ENCODE results near the gene HEMK1. TPM values are rescaled to one million over a fixed set of nuclear protein-coding genes. Genes with fewer than 3 reads are reported as not detected.

Gene HEMK1
- total RNA-seq, 2 experiments from 2014 or later, result 12.4 to 14.6 TPM

- H3K27me3 Mint-ChIP-seq, result no peaks in the 10 kb centered on the region
- H3K27ac Mint-ChIP-seq, result peak overlapping the region; percentile 91
- no peak for DNase-seq
- no peaks in the 10 kb centered on the region for H3K36me3 Mint-ChIP-seq (ENCODE audit: low read depth)
- TF ChIP-seq, protein P1, sequence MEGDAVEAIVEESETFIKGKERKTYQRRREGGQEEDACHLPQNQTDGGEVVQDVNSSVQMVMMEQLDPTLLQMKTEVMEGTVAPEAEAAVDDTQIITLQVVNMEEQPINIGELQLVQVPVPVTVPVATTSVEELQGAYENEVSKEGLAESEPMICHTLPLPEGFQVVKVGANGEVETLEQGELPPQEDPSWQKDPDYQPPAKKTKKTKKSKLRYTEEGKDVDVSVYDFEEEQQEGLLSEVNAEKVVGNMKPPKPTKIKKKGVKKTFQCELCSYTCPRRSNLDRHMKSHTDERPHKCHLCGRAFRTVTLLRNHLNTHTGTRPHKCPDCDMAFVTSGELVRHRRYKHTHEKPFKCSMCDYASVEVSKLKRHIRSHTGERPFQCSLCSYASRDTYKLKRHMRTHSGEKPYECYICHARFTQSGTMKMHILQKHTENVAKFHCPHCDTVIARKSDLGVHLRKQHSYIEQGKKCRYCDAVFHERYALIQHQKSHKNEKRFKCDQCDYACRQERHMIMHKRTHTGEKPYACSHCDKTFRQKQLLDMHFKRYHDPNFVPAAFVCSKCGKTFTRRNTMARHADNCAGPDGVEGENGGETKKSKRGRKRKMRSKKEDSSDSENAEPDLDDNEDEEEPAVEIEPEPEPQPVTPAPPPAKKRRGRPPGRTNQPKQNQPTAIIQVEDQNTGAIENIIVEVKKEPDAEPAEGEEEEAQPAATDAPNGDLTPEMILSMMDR (IDR thresholded peaks at IDR 0.05), result no peak
- H3K4me1 Mint-ChIP-seq (ENCODE audit: low read depth), result peaks cover 63% of the 10 kb centered on the region
- H3K36me3 ChIP-seq (ENCODE audit: insufficient read depth, low read length), result no peaks in the 10 kb centered on the region
- peak overlapping the region; percentile 47 for H3K4me3 ChIP-seq (ENCODE audit: low read length)
- no peaks in the 10 kb centered on the region for H3K9me3 Mint-ChIP-seq
- H3K4me1 ChIP-seq (ENCODE audit: insufficient read depth, low read length), result peaks cover 87% of the 10 kb centered on the region
- ATAC-seq (ENCODE audit: poor library complexity), result peak; percentile 3
- ChIA-PET POLR2A (interaction anchor here (0.6 to 9.4 kb wide), 11 partner anchors 9 to 1104 kb away, joined by 3 to 86 read pairs (median 10); partner anchors contain the start of genes C3orf18, CISH, HEMK1 and MANF), CTCF (interaction anchor here (1.0 to 8.4 kb wide), 11 partner anchors 9 to 292 kb away, joined by 3 to 114 read pairs (median 5); partner anchors contain the start of genes CISH, HEMK1, HYAL3 and MAPKAPK3)
- peak overlapping the region; percentile 73 to 90 for H3K27ac ChIP-seq (ENCODE audit: low read depth in 1 of 2, low read length in 2 of 2)
- H3K27me3 ChIP-seq (ENCODE audit: control insufficient read depth in 1 of 2, insufficient read depth in 2 of 2, low read length in 2 of 2), result no peaks in the 10 kb centered on the region
- peak overlapping the region; percentile 39 for H3K4me3 Mint-ChIP-seq
- intact Hi-C loops (cut with DNase I, micrococcal nuclease), result loop anchor here in 1 of 2 experiments (1.0 to 2.0 kb wide), 2 partner anchors 18 to 21 kb away; no protein-coding TSS in a partner anchor
- H3K9me3 ChIP-seq (ENCODE audit: control insufficient read depth in 1 of 2, insufficient read depth in 1 of 2, low read length in 2 of 2), result no peaks in the 10 kb centered on the region
Observed at GRCh38 chr3:50591196-50591741, 21.9 kb downstream of the HEMK1 start.

- H3K4me1 ChIP-seq (ENCODE audit: insufficient read depth, low read length), result peaks cover 75% of the 10 kb centered on the region
- no peak for ATAC-seq (ENCODE audit: poor library complexity)
- ChIA-PET CTCF (interaction anchor here (1.2 to 8.4 kb wide), 5 partner anchors 9 to 24 kb away, joined by 5 to 114 read pairs (median 20); partner anchors contain the start of genes CISH, HEMK1 and MAPKAPK3), POLR2A (interaction anchor here (0.6 to 9.4 kb wide), 7 partner anchors 9 to 1955 kb away, joined by 3 to 86 read pairs (median 14); partner anchors contain the start of genes C3orf18, CISH, HEMK1 and MANF)
- no peaks in the 10 kb centered on the region for H3K9me3 ChIP-seq (ENCODE audit: control insufficient read depth in 1 of 2, insufficient read depth in 1 of 2, low read length in 2 of 2)
- no peaks in the 10 kb centered on the region for H3K36me3 ChIP-seq (ENCODE audit: insufficient read depth, low read length)
- H3K4me3 Mint-ChIP-seq, result no peak overlapping the region
- H3K4me3 ChIP-seq (ENCODE audit: low read length), result no peak overlapping the region
- H3K27ac Mint-ChIP-seq, result peak overlapping the region; percentile 79
- intact Hi-C loops (cut with DNase I, micrococcal nuclease), result loop anchor here in 1 of 2 experiments (2.0 kb wide), 1 partner anchor 18 kb away; the partner anchor contains the start of gene CISH
- no peaks in the 10 kb centered on the region for H3K9me3 Mint-ChIP-seq
- peaks cover 56% of the 10 kb centered on the region for H3K4me1 Mint-ChIP-seq (ENCODE audit: low read depth)
- TF ChIP-seq, protein P1 (IDR thresholded peaks at IDR 0.05), result no peak
- no peak for DNase-seq
- H3K36me3 Mint-ChIP-seq (ENCODE audit: low read depth), result no peaks in the 10 kb centered on the region
- peak overlapping the region; percentile 42 to 50 for H3K27ac ChIP-seq (ENCODE audit: low read depth in 1 of 2, low read length in 2 of 2)
- no peaks in the 10 kb centered on the region for H3K27me3 ChIP-seq (ENCODE audit: control insufficient read depth in 1 of 2, insufficient read depth in 2 of 2, low read length in 2 of 2)
- H3K27me3 Mint-ChIP-seq, result no peaks in the 10 kb centered on the region
Observed at GRCh38 chr3:50592568-50592967, 23.2 kb downstream of the HEMK1 start.

GRCh38 chr3:50594253-50594785, 25.0 kb downstream of the HEMK1 start:
- TF ChIP-seq, protein P1 (IDR thresholded peaks at IDR 0.05), result no peak
- ATAC-seq (ENCODE audit: poor library complexity), result no peak
- Mint-ChIP-seq H3K27me3 (no peaks in the 10 kb centered on the region), H3K36me3 (ENCODE audit: low read depth) (no peaks in the 10 kb centered on the region), H3K4me3 (no peak overlapping the region), H3K27ac (peak overlapping the region; percentile 79), H3K9me3 (no peaks in the 10 kb centered on the region), H3K4me1 (ENCODE audit: low read depth) (peaks cover 39% of the 10 kb centered on the region)
- no peaks in the 10 kb centered on the region for H3K9me3 ChIP-seq (ENCODE audit: control insufficient read depth in 1 of 2, insufficient read depth in 1 of 2, low read length in 2 of 2)
- DNase-seq, result no peak
- CTCF ChIA-PET, result interaction anchor here (0.8 to 8.4 kb wide), 4 partner anchors 13 to 25 kb away, joined by 3 to 114 read pairs (median 3); partner anchors contain the start of genes CISH and HEMK1
- peaks cover 68% of the 10 kb centered on the region for H3K4me1 ChIP-seq (ENCODE audit: insufficient read depth, low read length)
- H3K27me3 ChIP-seq (ENCODE audit: control insufficient read depth in 1 of 2, insufficient read depth in 2 of 2, low read length in 2 of 2), result no peaks in the 10 kb centered on the region
- POLR2A ChIA-PET, result interaction anchor here (1.0 to 9.4 kb wide), 2 partner anchors 16 to 25 kb away, joined by 3 to 86 read pairs; partner anchors contain the start of genes CISH and HEMK1
- no peak overlapping the region for H3K4me3 ChIP-seq (ENCODE audit: low read length)
- H3K36me3 ChIP-seq (ENCODE audit: insufficient read depth, low read length), result no peaks in the 10 kb centered on the region
- intact Hi-C loops (cut with DNase I, micrococcal nuclease), result no loop called here
- peak overlapping the region in 1 of 2 donors; percentile 30 for H3K27ac ChIP-seq (ENCODE audit: low read depth in 1 of 2, low read length in 2 of 2)

Data from CD4-positive, alpha-beta T cell (primary cell).